Measurements from ENCODE around the gene ANKS1A. TPM values are rescaled to one million over a fixed set of nuclear protein-coding genes. Genes with fewer than 3 reads are reported as not detected.
"Not testable (repeated sequence)": the region's sequence is repeated elsewhere in the genome, so short reads cannot be mapped to it uniquely, and the experiment has no call there.

The ANKS1A gene
- total and polyA plus RNA-seq, 3 donors from 2014 or later = 44.2 to 96.9 (median 95.9) TPM

DNA sequence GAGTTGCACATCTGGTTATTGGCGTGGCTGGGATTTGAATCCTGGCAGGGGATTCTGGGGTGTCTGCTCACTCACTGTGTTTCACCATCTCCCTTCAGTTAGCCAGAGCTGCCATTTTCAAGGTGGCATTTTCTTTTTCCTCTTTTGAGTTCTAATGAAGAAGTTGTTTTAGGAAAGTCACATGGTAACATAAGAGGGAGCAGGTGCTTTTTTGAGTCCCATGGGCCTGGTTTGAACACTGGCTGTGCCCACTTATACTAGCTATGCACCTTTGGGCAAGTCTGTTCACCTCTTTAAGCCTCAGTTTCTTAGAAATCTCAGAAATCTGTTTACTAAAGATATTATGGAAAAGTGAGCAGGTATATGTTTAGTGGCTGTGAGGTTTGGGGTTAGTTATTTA, 39.6 kb downstream of the ANKS1A start:
- H3K27ac ChIP-seq = peak overlapping the region; percentile 11 to 55
- no peak for DNase-seq
- intact Hi-C loops (cut with DNase I; ENCODE audit: low total_unique reads) = no loop called here
- no peaks in the 10 kb centered on the region for H3K27me3 ChIP-seq
- TF ChIP-seq POLR2A (IDR thresholded peaks at IDR 0.05) = no peak
- TF ChIP-seq, protein P1, sequence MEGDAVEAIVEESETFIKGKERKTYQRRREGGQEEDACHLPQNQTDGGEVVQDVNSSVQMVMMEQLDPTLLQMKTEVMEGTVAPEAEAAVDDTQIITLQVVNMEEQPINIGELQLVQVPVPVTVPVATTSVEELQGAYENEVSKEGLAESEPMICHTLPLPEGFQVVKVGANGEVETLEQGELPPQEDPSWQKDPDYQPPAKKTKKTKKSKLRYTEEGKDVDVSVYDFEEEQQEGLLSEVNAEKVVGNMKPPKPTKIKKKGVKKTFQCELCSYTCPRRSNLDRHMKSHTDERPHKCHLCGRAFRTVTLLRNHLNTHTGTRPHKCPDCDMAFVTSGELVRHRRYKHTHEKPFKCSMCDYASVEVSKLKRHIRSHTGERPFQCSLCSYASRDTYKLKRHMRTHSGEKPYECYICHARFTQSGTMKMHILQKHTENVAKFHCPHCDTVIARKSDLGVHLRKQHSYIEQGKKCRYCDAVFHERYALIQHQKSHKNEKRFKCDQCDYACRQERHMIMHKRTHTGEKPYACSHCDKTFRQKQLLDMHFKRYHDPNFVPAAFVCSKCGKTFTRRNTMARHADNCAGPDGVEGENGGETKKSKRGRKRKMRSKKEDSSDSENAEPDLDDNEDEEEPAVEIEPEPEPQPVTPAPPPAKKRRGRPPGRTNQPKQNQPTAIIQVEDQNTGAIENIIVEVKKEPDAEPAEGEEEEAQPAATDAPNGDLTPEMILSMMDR (IDR thresholded peaks at IDR 0.05) = no peak
- H3K4me1 ChIP-seq = peaks cover 29% of the 10 kb centered on the region
- H3K36me3 ChIP-seq (ENCODE audit: low read depth, missing control alignments) = no peaks in the 10 kb centered on the region
- 79 to 88% methylated on average over 1 of the region's 1 CpG for WGBS, 2 donors
- H3K4me3 ChIP-seq = no peak overlapping the region
- H3K9me3 ChIP-seq = no peaks in the 10 kb centered on the region

DNA sequence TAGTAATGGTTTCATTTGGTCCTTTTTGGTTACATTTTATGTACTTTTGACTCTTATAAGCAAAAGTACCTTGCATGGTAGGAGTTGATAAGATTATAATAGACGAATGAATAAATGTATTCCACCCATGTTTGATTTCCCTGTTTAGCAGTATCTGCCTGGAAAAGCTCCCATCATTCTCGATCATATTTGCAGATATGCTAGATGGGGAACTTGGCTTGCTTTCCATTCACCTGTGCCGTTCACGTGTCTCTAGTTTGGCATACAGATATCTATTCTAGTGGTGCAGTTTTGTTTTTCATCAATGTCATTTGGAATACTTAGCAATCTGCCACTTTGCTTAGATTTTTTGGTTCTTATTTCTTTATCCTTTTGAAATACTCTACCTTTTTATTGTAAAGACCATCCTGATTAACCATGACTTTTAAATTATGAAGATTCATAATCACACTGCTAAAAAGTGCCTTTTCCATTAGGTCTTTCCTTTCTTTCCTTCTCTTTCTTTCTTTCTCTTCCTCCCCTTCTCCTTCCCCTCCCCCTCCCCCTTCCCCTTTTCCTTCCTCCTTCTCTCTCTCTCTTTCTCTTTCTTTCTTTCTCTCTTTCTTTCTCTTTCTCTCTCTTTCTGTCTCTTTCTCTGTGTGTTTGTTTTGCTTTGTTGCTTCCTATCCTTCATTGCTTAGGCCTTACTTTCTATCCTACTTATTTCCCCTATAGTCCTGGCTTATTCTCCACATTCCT, 40.4 kb downstream of the ANKS1A start:
- WGBS, 2 donors = 76% methylated on average over 4 of the region's 4 CpGs
- DNase-seq = no peak
- peak overlapping the region; percentile 56 to 78 for H3K27ac ChIP-seq
- intact Hi-C loops (cut with DNase I; ENCODE audit: low total_unique reads) = no loop called here
- TF ChIP-seq, protein P1 (IDR thresholded peaks at IDR 0.05) = no peak
- TF ChIP-seq POLR2A (IDR thresholded peaks at IDR 0.05) = no peak
- H3K4me1 ChIP-seq = peaks cover 32% of the 10 kb centered on the region
- no peaks in the 10 kb centered on the region for H3K36me3 ChIP-seq (ENCODE audit: low read depth, missing control alignments)
- no peaks in the 10 kb centered on the region for H3K9me3 ChIP-seq
- H3K4me3 ChIP-seq = no peak overlapping the region
- H3K27me3 ChIP-seq = no peaks in the 10 kb centered on the region

DNA sequence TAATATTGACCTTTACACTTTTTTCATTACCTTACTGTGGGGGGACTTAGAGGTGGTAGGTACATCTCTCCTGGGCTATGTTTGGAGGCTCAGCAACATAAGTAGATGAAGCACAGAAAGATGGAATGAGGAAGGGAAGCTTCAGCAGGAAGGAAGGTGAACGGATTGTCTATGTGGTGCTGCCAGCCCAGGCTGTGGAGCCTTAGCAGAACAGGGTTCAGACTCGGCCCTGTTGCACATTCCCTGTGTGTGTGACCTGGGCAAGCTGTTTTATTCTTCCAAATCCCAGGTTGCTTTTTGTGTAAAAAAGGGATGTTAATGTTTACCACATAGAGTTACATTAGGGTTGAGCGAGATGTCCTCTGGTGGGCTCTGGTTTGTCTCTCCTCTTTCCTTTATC, 41.2 kb downstream of the ANKS1A start:
- H3K9me3 ChIP-seq = no peaks in the 10 kb centered on the region
- intact Hi-C loops (cut with DNase I; ENCODE audit: low total_unique reads) = no loop called here
- H3K27me3 ChIP-seq = no peaks in the 10 kb centered on the region
- 27 to 38% methylated on average over 3 of the region's 3 CpGs for WGBS, 2 donors
- no peak overlapping the region for H3K4me3 ChIP-seq
- H3K36me3 ChIP-seq (ENCODE audit: low read depth, missing control alignments) = no peaks in the 10 kb centered on the region
- H3K4me1 ChIP-seq = peaks cover 40% of the 10 kb centered on the region
- no peak for DNase-seq
- H3K27ac ChIP-seq = peak overlapping the region; percentile 56 to 78
- TF ChIP-seq, protein P1 (IDR thresholded peaks at IDR 0.05) = no peak
- TF ChIP-seq POLR2A (IDR thresholded peaks at IDR 0.05) = no peak

DNA sequence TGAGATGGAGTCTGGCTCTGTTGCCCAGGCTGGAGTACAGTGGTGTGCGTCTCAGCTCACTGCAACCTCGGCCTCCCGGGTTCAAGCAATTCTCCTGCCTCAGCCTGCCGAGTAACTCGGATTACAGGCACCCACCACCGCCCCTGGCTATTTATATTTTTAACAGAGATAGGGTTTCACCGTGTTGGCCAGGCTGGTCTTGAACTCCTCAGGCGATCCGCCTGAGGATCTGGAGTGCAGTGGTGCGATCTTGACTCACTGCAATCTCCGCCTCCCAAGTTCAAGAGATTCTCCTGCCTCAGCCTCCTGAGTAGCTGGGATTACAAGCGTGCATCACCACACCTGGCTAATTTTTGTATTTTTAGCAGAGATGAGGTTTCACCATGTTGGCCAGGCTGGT, 43.1 kb downstream of the ANKS1A start:
- DNase-seq; H3K27me3 ChIP-seq; H3K36me3 ChIP-seq (ENCODE audit: low read depth, missing control alignments); H3K9me3 ChIP-seq; intact Hi-C loops (cut with DNase I; ENCODE audit: low total_unique reads); H3K4me3 ChIP-seq: not testable (repeated sequence)
- H3K4me1 ChIP-seq = peaks cover 42% of the 10 kb centered on the region
- peak overlapping the region in 1 of 2 donors; percentile 78 for H3K27ac ChIP-seq
- WGBS, 2 donors = 93 to 95% methylated on average over 11 to 12 of the region's 12 CpGs

DNA sequence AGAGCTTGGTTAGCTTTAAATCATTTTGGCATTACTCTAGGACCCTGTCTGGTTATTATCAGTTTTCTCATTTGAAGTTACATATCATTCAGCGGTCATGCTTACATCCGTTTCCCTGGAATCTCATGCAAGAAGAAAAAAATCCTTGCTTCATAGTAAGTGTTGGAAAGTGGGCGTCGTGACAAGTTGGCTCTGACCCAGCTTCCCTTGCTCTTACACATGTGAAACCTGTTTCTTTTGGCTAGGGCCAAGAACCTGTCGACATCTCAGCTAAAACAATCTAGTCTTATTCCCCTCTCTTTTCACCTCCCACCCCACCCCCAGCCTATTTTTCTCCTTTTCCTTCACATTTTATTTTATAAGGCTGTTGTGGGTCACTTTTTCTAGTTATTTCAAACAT, 45.5 kb downstream of the ANKS1A start:
- H3K27ac ChIP-seq = peak overlapping the region in 1 of 2 donors; percentile 44
- DNase-seq = peak; percentile 74

More for the DNA sequence above, 45.5 kb downstream of the ANKS1A start:
- H3K4me1 ChIP-seq = peaks cover 51% of the 10 kb centered on the region
- H3K36me3 ChIP-seq (ENCODE audit: low read depth, missing control alignments) = no peaks in the 10 kb centered on the region
- H3K4me3 ChIP-seq = no peak overlapping the region
- no peak for TF ChIP-seq POLR2A (IDR thresholded peaks at IDR 0.05)
- TF ChIP-seq, protein P1 (IDR thresholded peaks at IDR 0.05) = no peak
- H3K27me3 ChIP-seq = no peaks in the 10 kb centered on the region
- no peaks in the 10 kb centered on the region for H3K9me3 ChIP-seq
- intact Hi-C loops (cut with DNase I; ENCODE audit: low total_unique reads) = no loop called here
- 41 to 43% methylated on average over 5 of the region's 5 CpGs for WGBS, 2 donors

All from testis (tissue), 3 donors.